IMR-90 (cell line): ENCODE data around the gene METTL15. TPM values are rescaled to one million over a fixed set of nuclear protein-coding genes. Genes with fewer than 3 reads are reported as not detected.

Experiments
- ATAC-seq: fragments of 200-7000 bp; cut with Tn5 transposase; 2 replicates; pipeline ENCODE4 v1.9.1; 2020; ENCODE audit warnings: low read depth, mild to moderate bottlenecking, moderate library complexity
- BruUV-seq: library from RNA; stranded (reverse); fragments of 400-500 nt; replicated peaks from 2 replicates; lab custom pipeline; 2021; lab: Mats Ljungman, UMichigan
- CTCF ChIA-PET: fragments of 300-600 bp; formaldehyde crosslinking; extraction: SDS; loops from one replicate; lab custom pipeline; 2021; ENCODE audit warnings: antibody characterized with exemption; lab: Yijun Ruan, JAX
- POLR2A ChIA-PET: fragments of 300-600 bp; sonication (Branson Sonifier 250); formaldehyde crosslinking; loops from one replicate; lab custom pipeline; 2022; ENCODE audit warnings: antibody characterized with exemption; ENCODE audit not compliant: unreplicated experiment; lab: Charles Lee
- DNase-seq: peaks from one replicate; pipeline ENCODE4 v3.0.0; 2013
- H2AFZ ChIP-seq: replicated peaks from 2 replicates; pipeline ENCODE3; 2013; ENCODE audit warnings: low read length, mild to moderate bottlenecking; ENCODE audit not compliant: poor library complexity
- H2AK5ac ChIP-seq: 2 replicates; pipeline ENCODE4 v1.6.1; 2013; ENCODE audit warnings: low read depth, low read length, inconsistent platforms
- H2AK9ac ChIP-seq: replicated peaks from 2 replicates; pipeline ENCODE3; 2013; ENCODE audit warnings: mild to moderate bottlenecking, low read depth, low read length, moderate library complexity; ENCODE audit not compliant: poor library complexity
- H2BK120ac ChIP-seq: 2 replicates; pipeline ENCODE4 v1.6.1; 2013; ENCODE audit warnings: low read depth, low read length, inconsistent platforms
- H2BK15ac ChIP-seq: 3 replicates; pipeline ENCODE4 v1.6.1; 2013; ENCODE audit warnings: low read depth, low read length, inconsistent platforms
- H2BK20ac ChIP-seq: 2 replicates; pipeline ENCODE4 v1.6.1; 2013; ENCODE audit warnings: low read depth, mild to moderate bottlenecking, inconsistent platforms, low read length, moderate library complexity
- H2BK5ac ChIP-seq: 2 replicates; pipeline ENCODE4 v1.6.1; 2013; ENCODE audit warnings: mild to moderate bottlenecking, low read depth, low read length, inconsistent platforms; ENCODE audit not compliant: poor library complexity, severe bottlenecking
- H3K14ac ChIP-seq: replicated peaks from 2 replicates; pipeline ENCODE4 v1.6.1; 2013; ENCODE audit warnings: low read depth, low read length, inconsistent platforms
- H3K18ac ChIP-seq: 2 replicates; pipeline ENCODE4 v1.6.1; 2013; ENCODE audit warnings: low read depth, low read length, control low read depth
- H3K23ac ChIP-seq: 2 replicates; pipeline ENCODE4 v1.6.1; 2013; ENCODE audit warnings: low read depth, low read length, inconsistent platforms
- H3K27ac ChIP-seq: 2 replicates; pipeline ENCODE4 v1.5.1; 2013; ENCODE audit warnings: mild to moderate bottlenecking, control low read depth, low read length; ENCODE audit not compliant: insufficient read depth
- H3K27me3 ChIP-seq: 2 replicates; pipeline ENCODE4 v1.6.1; 2013; ENCODE audit warnings: low read length; ENCODE audit not compliant: control insufficient read depth, insufficient read depth
- H3K36me3 ChIP-seq: 2 replicates; pipeline ENCODE4 v1.6.1; 2013; ENCODE audit warnings: low read length, mixed read lengths; ENCODE audit not compliant: control insufficient read depth, insufficient read depth
- H3K4ac ChIP-seq: 2 replicates; pipeline ENCODE4 v1.6.1; 2013; ENCODE audit warnings: low read depth, low read length, inconsistent platforms
- H3K4me1 ChIP-seq: 2 replicates; pipeline ENCODE4 v1.6.1; 2013; ENCODE audit warnings: low read length, mixed read lengths; ENCODE audit not compliant: control insufficient read depth, insufficient read depth
- H3K4me2 ChIP-seq: 2 replicates; pipeline ENCODE4 v1.6.1; 2013; ENCODE audit warnings: low read depth, mild to moderate bottlenecking, control low read depth, low read length, moderate library complexity
- H3K4me3 ChIP-seq: 2 replicates; pipeline ENCODE4 v1.5.1; 2013; ENCODE audit warnings: low read depth, mild to moderate bottlenecking, control low read depth, low read length, moderate library complexity; ENCODE audit not compliant: insufficient read depth
- H3K56ac ChIP-seq: 2 replicates; pipeline ENCODE4 v1.6.1; 2013; ENCODE audit warnings: low read length, inconsistent platforms; ENCODE audit not compliant: insufficient read depth; ENCODE audit errors: extremely low read depth
- H3K79me1 ChIP-seq, 2 experiments: 2 replicates each; pipeline ENCODE4 v1.6.1; 2013; ENCODE audit warnings: low read length in 2 of 2, inconsistent platforms in 1 of 2, low read depth in 1 of 2
- H3K9ac ChIP-seq: 2 replicates; pipeline ENCODE4 v1.6.1; 2013; ENCODE audit warnings: low read depth, low read length, control low read depth
- H3K9me1 ChIP-seq: 2 replicates; pipeline ENCODE4 v1.6.1; 2013; ENCODE audit warnings: low read length, inconsistent platforms; ENCODE audit not compliant: insufficient read depth
- H3K9me3 ChIP-seq: 2 replicates; pipeline ENCODE4 v1.6.1; 2013; ENCODE audit warnings: low read length; ENCODE audit not compliant: control insufficient read depth, insufficient read depth
- H4K20me1 ChIP-seq: 2 replicates; pipeline ENCODE4 v1.6.1; 2013; ENCODE audit warnings: low read length, inconsistent platforms; ENCODE audit not compliant: insufficient read depth
- H4K5ac ChIP-seq: 2 replicates; pipeline ENCODE4 v1.6.1; 2013; ENCODE audit warnings: mild to moderate bottlenecking, low read depth, low read length, control low read depth
- H4K8ac ChIP-seq, 2 experiments: 2 replicates each; pipeline ENCODE4 v1.6.1; 2013; ENCODE audit warnings: low read depth in 2 of 2, low read length in 2 of 2, control low read depth in 1 of 2, inconsistent platforms in 1 of 2
- H4K91ac ChIP-seq: 2 replicates; pipeline ENCODE4 v1.6.1; 2013; ENCODE audit warnings: low read depth, low read length, inconsistent platforms; ENCODE audit not compliant: insufficient read depth
- BHLHE40 ChIP-seq: fragments of 150-350 bp; IDR thresholded peaks from 2 replicates; pipeline ENCODE4 v1.6.1; 2016; ENCODE audit warnings: mild to moderate bottlenecking, low read depth, low read length
- CEBPB ChIP-seq: IDR thresholded peaks from 2 replicates; pipeline ENCODE4 v1.6.1; 2012; ENCODE audit warnings: low read depth, low read length, improper control_type of control experiment
- ELK1 ChIP-seq: fragments of 150-350 bp; IDR thresholded peaks from 2 replicates; pipeline ENCODE4 v1.6.1; 2016; ENCODE audit warnings: low read depth, mild to moderate bottlenecking, low read length, moderate library complexity, borderline replicate concordance
- FOS ChIP-seq: fragments of 150-350 bp; IDR thresholded peaks from 2 replicates; pipeline ENCODE4 v1.6.1; 2016; ENCODE audit warnings: low read depth, low read length
- MAFK ChIP-seq: IDR thresholded peaks from 2 replicates; pipeline ENCODE4 v1.6.1; 2012; ENCODE audit warnings: low read depth, low read length, improper control_type of control experiment
- MAZ ChIP-seq: IDR thresholded peaks from 2 replicates; pipeline ENCODE4 v1.6.1; 2012; ENCODE audit warnings: low read depth, mild to moderate bottlenecking, low read length, improper control_type of control experiment, moderate library complexity, borderline replicate concordance
- MXI1 ChIP-seq: IDR thresholded peaks from 2 replicates; pipeline ENCODE4 v1.6.1; 2012; ENCODE audit warnings: low read depth, mild to moderate bottlenecking, low read length, moderate library complexity, borderline replicate concordance
- SMC3 ChIP-seq: fragments of 150-350 bp; IDR thresholded peaks from 2 replicates; pipeline ENCODE4 v1.6.1; 2016; ENCODE audit warnings: low read depth, mild to moderate bottlenecking, antibody characterized with exemption, low read length, moderate library complexity
- WGBS, 2 experiments: methylation state at CpG; one replicate each; pipeline versions ENCODE4 v1.1.5 to v1.1.7; 2013; ENCODE audit warnings: missing lambda C conversion rate in 2 of 2; ENCODE audit not compliant: insufficient read length in 1 of 2; ENCODE audit errors: extremely low coverage in 2 of 2; 5-methylcytosine and 5-hydroxymethylcytosine counted together
- dilution Hi-C: fragments of 300-500 bp; cut with HindIII; formaldehyde crosslinking; loops from one replicate; pipeline ENCODE4 v1.14.3; 2018; ENCODE audit warnings: low sequenced_read_pairs; ENCODE audit not compliant: unreplicated experiment
- in situ Hi-C: fragments of 300-500 bp; cut with MboI; formaldehyde crosslinking; loops from 3 replicates; pipeline ENCODE4 v1.14.3; 2019; ENCODE audit warnings: low sequenced_read_pairs, inconsistent platforms, mixed read lengths
- intact Hi-C: fragments of 100-400 bp; cut with micrococcal nuclease; formaldehyde crosslinking; loops from 2 replicates; pipeline ENCODE4 v1.10.0; 2022
- polyA plus RNA-seq, 3 experiments: library from polyadenylated mRNA; depleted of rRNA; stranded (reverse); fragments of >200 nt; gene quantifications; 2 replicates each; pipeline ENCODE4 v1.2.3, GENCODE V29; 2012; ENCODE audit warnings: low replicate concordance in 1 of 3
- total RNA-seq: library from RNA; depleted of rRNA; stranded (reverse); fragments of >200 nt; gene quantifications from 2 replicates; pipeline ENCODE4 v1.2.3, GENCODE V29; 2012
- TF ChIP-seq, protein P1 (sequence below): fragments of 150-350 bp; IDR thresholded peaks from 2 replicates; pipeline ENCODE4 v1.6.1; 2017; ENCODE audit warnings: mild to moderate bottlenecking, antibody characterized with exemption, low read length, low read depth

Gene METTL15
- total and polyA plus RNA-seq, 2 of the 4 experiments (the other 2 are of a cell fraction), result 6.5 to 30.5 TPM

GRCh38 chr11:28090052-28090749 is 18.0 kb upstream of the METTL15 start:
- Histone ChIP-seq H2BK20ac (peak overlapping the region; percentile 94), H2AFZ (no peak overlapping the region), H2BK5ac (peak overlapping the region; percentile 97), H2AK5ac (peak overlapping the region; percentile 36; the same call in 1 of the 2 replicates), H3K23ac (peak overlapping the region; percentile 79), H4K91ac (peak overlapping the region; percentile 60), H2AK9ac (no peak overlapping the region), H4K8ac (peak overlapping the region; percentile 76 to 88), H3K79me1 (peaks cover 22 to 35% of the 10 kb centered on the region in 2 experiments), H3K18ac (peak overlapping the region; percentile 97), H4K5ac (peak overlapping the region; percentile 90; the same call in 1 of the 2 replicates), H3K9me3 (no peaks in the 10 kb centered on the region), H3K9ac (0 out of 2 replicates have a peak overlapping the region, but pooled peaks have one; percentile 51), H3K27me3 (no peaks in the 10 kb centered on the region), H3K4me1 (0 out of 2 replicates have a peak, but pooled peaks cover 3% of the 10 kb centered on the region), H3K14ac (peak overlapping the region; percentile 90), H3K4me3 (no peak overlapping the region), H3K4me2 (peak overlapping the region; percentile 25; the same call in 1 of the 2 replicates), H2BK120ac (peak overlapping the region; percentile 98), H4K20me1 (no peaks in the 10 kb centered on the region), H3K9me1 (no peaks in the 10 kb centered on the region), H3K27ac (peak overlapping the region; percentile 96), H3K4ac (peak overlapping the region; percentile 75; the same call in 1 of the 2 replicates), H2BK15ac (0 out of 3 replicates have a peak overlapping the region, but pooled peaks have one; percentile 24), H3K56ac (peak overlapping the region; percentile 61; the same call in 1 of the 2 replicates), H3K36me3 (peaks cover 4% of the 10 kb centered on the region; the same call in 1 of the 2 replicates)
- DNase-seq, result peak; percentile 82
- no TSS peak for BruUV-seq
- in situ Hi-C loops, result no loop called here
- ChIA-PET CTCF (interaction anchor here (0.9 kb wide), 1 partner anchor 21 kb away, joined by 3 read pairs; no protein-coding TSS in a partner anchor), POLR2A (interaction anchor here (0.6 to 1.8 kb wide), 3 partner anchors 17 to 394 kb away, joined by 3 to 4 read pairs (median 3); no protein-coding TSS in a partner anchor)
- dilution Hi-C loops, result no loop called here
- no CpG with 5 or more reads among the region's 2 CpGs for WGBS, 2 experiments
- TF ChIP-seq ELK1, result no peak
- peak; percentile 62 for TF ChIP-seq MAFK
- peak; percentile 26; the same call in 1 of the 2 replicates for TF ChIP-seq FOS
- TF ChIP-seq BHLHE40, result no peak
- no peak for TF ChIP-seq SMC3
- TF ChIP-seq MAZ, result no peak
- TF ChIP-seq, protein P1, sequence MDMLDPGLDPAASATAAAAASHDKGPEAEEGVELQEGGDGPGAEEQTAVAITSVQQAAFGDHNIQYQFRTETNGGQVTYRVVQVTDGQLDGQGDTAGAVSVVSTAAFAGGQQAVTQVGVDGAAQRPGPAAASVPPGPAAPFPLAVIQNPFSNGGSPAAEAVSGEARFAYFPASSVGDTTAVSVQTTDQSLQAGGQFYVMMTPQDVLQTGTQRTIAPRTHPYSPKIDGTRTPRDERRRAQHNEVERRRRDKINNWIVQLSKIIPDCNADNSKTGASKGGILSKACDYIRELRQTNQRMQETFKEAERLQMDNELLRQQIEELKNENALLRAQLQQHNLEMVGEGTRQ, result no peak
- no peak for TF ChIP-seq MXI1
- peak; percentile 48 for TF ChIP-seq CEBPB
- intact Hi-C loops, result no loop called here
- ATAC-seq, result peak; percentile 72
